ENCODE data around the gene EFHC2. TPM values are rescaled to one million over a fixed set of nuclear protein-coding genes. Genes with fewer than 3 reads are reported as not detected.

The EFHC2 gene
- total RNA-seq, result under 0.01 TPM

- H3K9ac ChIP-seq (ENCODE audit: low read depth in 1 of 3, low read length in 3 of 3), result peak within 1 kb of the TSS in 1 of 3 donors; percentile 25
- H3K27ac ChIP-seq (ENCODE audit: low read depth, low read length), result no peak within 1 kb of the TSS
- H3K9me3 ChIP-seq (ENCODE audit: control insufficient read depth in 3 of 3, low read length in 3 of 3), result no peaks in the 10 kb centered on the region
- H3K36me3 ChIP-seq (ENCODE audit: control insufficient read depth in 3 of 3, insufficient read depth in 3 of 3, low read length in 3 of 3), result no peaks in the 10 kb centered on the region
- H3K4me1 ChIP-seq (ENCODE audit: control insufficient read depth in 3 of 3, insufficient read depth in 3 of 3, low read length in 3 of 3), result no peaks in the 10 kb centered on the region
- peak within 1 kb of the TSS; percentile 21 to 43 (median 41) for H3K4me3 ChIP-seq (ENCODE audit: low read length in 3 of 3)
- H3K27me3 ChIP-seq (ENCODE audit: control insufficient read depth in 3 of 3, insufficient read depth in 3 of 3, low read length in 3 of 3), result no peaks in the 10 kb centered on the region
These were observed at the start of gene EFHC2 for GRCh38 chrX:44343412-44344141. Gene EFHC2, minus strand, starts transcription at chrX:44343672. Its CDS starts 84 bp downstream, at chrX:44343588.

GRCh38 chrX:44392767-44393166 is 49.3 kb upstream of the EFHC2 start:
- Histone ChIP-seq H3K27ac (ENCODE audit: low read depth, low read length) (no peak overlapping the region), H3K4me1 (ENCODE audit: control insufficient read depth in 3 of 3, insufficient read depth in 3 of 3, low read length in 3 of 3) (no peaks in the 10 kb centered on the region), H3K36me3 (ENCODE audit: control insufficient read depth in 3 of 3, insufficient read depth in 3 of 3, low read length in 3 of 3) (no peaks in the 10 kb centered on the region), H3K9ac (ENCODE audit: low read depth in 1 of 3, low read length in 3 of 3) (no peak overlapping the region), H3K27me3 (ENCODE audit: control insufficient read depth in 3 of 3, insufficient read depth in 3 of 3, low read length in 3 of 3) (no peaks in the 10 kb centered on the region), H3K9me3 (ENCODE audit: control insufficient read depth in 3 of 3, low read length in 3 of 3) (peaks cover 0 to 3% (median 0%) of the 10 kb centered on the region in 3 donors), H3K4me3 (ENCODE audit: low read length in 3 of 3) (no peak overlapping the region)

GRCh38 chrX:44384688-44385338 is 41.3 kb upstream of the EFHC2 start:
- Histone ChIP-seq H3K9me3 (ENCODE audit: control insufficient read depth in 3 of 3, low read length in 3 of 3) (peaks cover 0 to 3% (median 0%) of the 10 kb centered on the region in 3 donors), H3K36me3 (ENCODE audit: control insufficient read depth in 3 of 3, insufficient read depth in 3 of 3, low read length in 3 of 3) (no peaks in the 10 kb centered on the region), H3K4me1 (ENCODE audit: control insufficient read depth in 3 of 3, insufficient read depth in 3 of 3, low read length in 3 of 3) (no peaks in the 10 kb centered on the region), H3K27me3 (ENCODE audit: control insufficient read depth in 3 of 3, insufficient read depth in 3 of 3, low read length in 3 of 3) (no peaks in the 10 kb centered on the region), H3K9ac (ENCODE audit: low read depth in 1 of 3, low read length in 3 of 3) (no peak overlapping the region), H3K27ac (ENCODE audit: low read depth, low read length) (no peak overlapping the region), H3K4me3 (ENCODE audit: low read length in 3 of 3) (no peak overlapping the region)

GRCh38 chrX:44382871-44383270 is 39.4 kb upstream of the EFHC2 start:
- no peaks in the 10 kb centered on the region for H3K4me1 ChIP-seq (ENCODE audit: control insufficient read depth in 3 of 3, insufficient read depth in 3 of 3, low read length in 3 of 3)
- H3K9ac ChIP-seq (ENCODE audit: low read depth in 1 of 3, low read length in 3 of 3), result no peak overlapping the region
- H3K36me3 ChIP-seq (ENCODE audit: control insufficient read depth in 3 of 3, insufficient read depth in 3 of 3, low read length in 3 of 3), result no peaks in the 10 kb centered on the region
- no peak overlapping the region for H3K4me3 ChIP-seq (ENCODE audit: low read length in 3 of 3)
- H3K27me3 ChIP-seq (ENCODE audit: control insufficient read depth in 3 of 3, insufficient read depth in 3 of 3, low read length in 3 of 3), result no peaks in the 10 kb centered on the region
- H3K9me3 ChIP-seq (ENCODE audit: control insufficient read depth in 3 of 3, low read length in 3 of 3), result no peaks in the 10 kb centered on the region
- no peak overlapping the region for H3K27ac ChIP-seq (ENCODE audit: low read depth, low read length)

- H3K4me1 ChIP-seq (ENCODE audit: control insufficient read depth in 3 of 3, insufficient read depth in 3 of 3, low read length in 3 of 3), result no peaks in the 10 kb centered on the region
- no peak overlapping the region for H3K4me3 ChIP-seq (ENCODE audit: low read length in 3 of 3)
- no peaks in the 10 kb centered on the region for H3K36me3 ChIP-seq (ENCODE audit: control insufficient read depth in 3 of 3, insufficient read depth in 3 of 3, low read length in 3 of 3)
- H3K9me3 ChIP-seq (ENCODE audit: control insufficient read depth in 3 of 3, low read length in 3 of 3), result no peaks in the 10 kb centered on the region
- no peak overlapping the region for H3K9ac ChIP-seq (ENCODE audit: low read depth in 1 of 3, low read length in 3 of 3)
- H3K27me3 ChIP-seq (ENCODE audit: control insufficient read depth in 3 of 3, insufficient read depth in 3 of 3, low read length in 3 of 3), result peaks cover 0 to 10% (median 0%) of the 10 kb centered on the region in 3 donors
- H3K27ac ChIP-seq (ENCODE audit: low read depth, low read length), result no peak overlapping the region
These were observed 9.3 kb upstream of the EFHC2 start for GRCh38 chrX:44352758-44353157.

GRCh38 chrX:44349561-44349960 is 6.1 kb upstream of the EFHC2 start:
- Histone ChIP-seq H3K4me1 (ENCODE audit: control insufficient read depth in 3 of 3, insufficient read depth in 3 of 3, low read length in 3 of 3) (no peaks in the 10 kb centered on the region), H3K9me3 (ENCODE audit: control insufficient read depth in 3 of 3, low read length in 3 of 3) (no peaks in the 10 kb centered on the region), H3K36me3 (ENCODE audit: control insufficient read depth in 3 of 3, insufficient read depth in 3 of 3, low read length in 3 of 3) (no peaks in the 10 kb centered on the region), H3K9ac (ENCODE audit: low read depth in 1 of 3, low read length in 3 of 3) (no peak overlapping the region), H3K27me3 (ENCODE audit: control insufficient read depth in 3 of 3, insufficient read depth in 3 of 3, low read length in 3 of 3) (peaks cover 0 to 10% (median 0%) of the 10 kb centered on the region in 3 donors), H3K27ac (ENCODE audit: low read depth, low read length) (no peak overlapping the region), H3K4me3 (ENCODE audit: low read length in 3 of 3) (no peak overlapping the region)

GRCh38 chrX:44344687-44345086 is 1.2 kb upstream of the EFHC2 start:
- H3K4me3 ChIP-seq (ENCODE audit: low read length in 3 of 3), result peak overlapping the region in 1 of 3 donors; percentile 43

GRCh38 chrX:44344194-44344593 is 722 bp upstream of the EFHC2 start:
- no peak overlapping the region for H3K9ac ChIP-seq (ENCODE audit: low read depth in 1 of 3, low read length in 3 of 3)
- H3K9me3 ChIP-seq (ENCODE audit: control insufficient read depth in 3 of 3, low read length in 3 of 3), result no peaks in the 10 kb centered on the region

More at GRCh38 chrX:44344687-44345086, 1.2 kb upstream of the EFHC2 start:
- Histone ChIP-seq H3K9me3 (ENCODE audit: control insufficient read depth in 3 of 3, low read length in 3 of 3) (no peaks in the 10 kb centered on the region), H3K36me3 (ENCODE audit: control insufficient read depth in 3 of 3, insufficient read depth in 3 of 3, low read length in 3 of 3) (no peaks in the 10 kb centered on the region), H3K4me1 (ENCODE audit: control insufficient read depth in 3 of 3, insufficient read depth in 3 of 3, low read length in 3 of 3) (no peaks in the 10 kb centered on the region), H3K27me3 (ENCODE audit: control insufficient read depth in 3 of 3, insufficient read depth in 3 of 3, low read length in 3 of 3) (no peaks in the 10 kb centered on the region), H3K27ac (ENCODE audit: low read depth, low read length) (no peak overlapping the region), H3K9ac (ENCODE audit: low read depth in 1 of 3, low read length in 3 of 3) (no peak overlapping the region)

GRCh38 chrX:44342866-44343265 is 606 bp downstream of the EFHC2 start:
- no peaks in the 10 kb centered on the region for H3K9me3 ChIP-seq (ENCODE audit: control insufficient read depth in 3 of 3, low read length in 3 of 3)
- no peak overlapping the region for H3K4me3 ChIP-seq (ENCODE audit: low read length in 3 of 3)
- H3K4me1 ChIP-seq (ENCODE audit: control insufficient read depth in 3 of 3, insufficient read depth in 3 of 3, low read length in 3 of 3), result no peaks in the 10 kb centered on the region
- H3K27ac ChIP-seq (ENCODE audit: low read depth, low read length), result no peak overlapping the region
- no peak overlapping the region for H3K9ac ChIP-seq (ENCODE audit: low read depth in 1 of 3, low read length in 3 of 3)
- no peaks in the 10 kb centered on the region for H3K27me3 ChIP-seq (ENCODE audit: control insufficient read depth in 3 of 3, insufficient read depth in 3 of 3, low read length in 3 of 3)
- no peaks in the 10 kb centered on the region for H3K36me3 ChIP-seq (ENCODE audit: control insufficient read depth in 3 of 3, insufficient read depth in 3 of 3, low read length in 3 of 3)

More at GRCh38 chrX:44344194-44344593, 722 bp upstream of the EFHC2 start:
- no peaks in the 10 kb centered on the region for H3K4me1 ChIP-seq (ENCODE audit: control insufficient read depth in 3 of 3, insufficient read depth in 3 of 3, low read length in 3 of 3)
- no peaks in the 10 kb centered on the region for H3K27me3 ChIP-seq (ENCODE audit: control insufficient read depth in 3 of 3, insufficient read depth in 3 of 3, low read length in 3 of 3)
- H3K27ac ChIP-seq (ENCODE audit: low read depth, low read length), result no peak overlapping the region
- H3K4me3 ChIP-seq (ENCODE audit: low read length in 3 of 3), result peak overlapping the region in 1 of 3 donors; percentile 43
- H3K36me3 ChIP-seq (ENCODE audit: control insufficient read depth in 3 of 3, insufficient read depth in 3 of 3, low read length in 3 of 3), result no peaks in the 10 kb centered on the region

GRCh38 chrX:44338361-44338760 is 5.1 kb downstream of the EFHC2 start:
- no peak overlapping the region for H3K4me3 ChIP-seq (ENCODE audit: low read length in 3 of 3)
- no peak overlapping the region for H3K27ac ChIP-seq (ENCODE audit: low read depth, low read length)
- H3K36me3 ChIP-seq (ENCODE audit: control insufficient read depth in 3 of 3, insufficient read depth in 3 of 3, low read length in 3 of 3), result no peaks in the 10 kb centered on the region
- H3K9ac ChIP-seq (ENCODE audit: low read depth in 1 of 3, low read length in 3 of 3), result no peak overlapping the region
- no peaks in the 10 kb centered on the region for H3K27me3 ChIP-seq (ENCODE audit: control insufficient read depth in 3 of 3, insufficient read depth in 3 of 3, low read length in 3 of 3)
- H3K9me3 ChIP-seq (ENCODE audit: control insufficient read depth in 3 of 3, low read length in 3 of 3), result no peaks in the 10 kb centered on the region
- no peaks in the 10 kb centered on the region for H3K4me1 ChIP-seq (ENCODE audit: control insufficient read depth in 3 of 3, insufficient read depth in 3 of 3, low read length in 3 of 3)

Measured in skeletal muscle tissue (tissue), 4 donors.